ENCODE measurements around the gene NR4A1.

The NR4A1 gene

DNA sequence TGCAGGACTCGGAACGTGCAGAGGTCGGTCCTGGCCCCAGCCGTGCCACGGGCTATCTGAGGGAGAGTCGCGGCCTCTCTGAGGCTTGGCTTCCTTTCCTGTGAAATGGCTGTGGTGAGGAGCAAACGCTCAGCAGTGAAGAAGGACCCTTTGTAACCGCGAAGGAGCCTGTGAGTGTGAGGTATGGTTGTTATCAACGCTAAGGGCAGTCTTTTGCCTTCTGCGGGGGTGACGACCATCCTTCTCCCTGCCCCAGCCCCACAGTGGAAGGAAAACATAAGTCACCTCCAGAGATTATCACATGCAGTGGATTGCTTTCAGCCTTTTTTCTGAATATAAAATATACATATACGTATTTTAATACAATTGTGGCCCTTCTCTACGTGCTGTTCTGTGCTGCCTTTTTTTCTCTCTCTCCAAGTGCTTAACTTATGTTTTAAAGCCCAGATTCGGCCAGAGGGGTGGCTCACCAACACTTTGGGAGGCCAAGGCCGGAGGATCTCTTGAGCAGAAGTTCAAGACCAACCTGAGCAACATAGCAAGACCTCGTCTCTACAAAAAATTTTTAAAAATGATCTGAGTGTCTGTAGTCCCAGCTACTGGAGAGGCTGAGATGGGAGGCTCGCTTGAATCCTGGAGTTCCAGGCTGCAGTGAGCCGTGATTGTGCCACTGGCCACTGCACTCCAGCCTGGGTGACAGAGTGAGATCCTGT is 27.1 kb upstream of the NR4A1 start:
- TF ChIP-seq, protein P1, sequence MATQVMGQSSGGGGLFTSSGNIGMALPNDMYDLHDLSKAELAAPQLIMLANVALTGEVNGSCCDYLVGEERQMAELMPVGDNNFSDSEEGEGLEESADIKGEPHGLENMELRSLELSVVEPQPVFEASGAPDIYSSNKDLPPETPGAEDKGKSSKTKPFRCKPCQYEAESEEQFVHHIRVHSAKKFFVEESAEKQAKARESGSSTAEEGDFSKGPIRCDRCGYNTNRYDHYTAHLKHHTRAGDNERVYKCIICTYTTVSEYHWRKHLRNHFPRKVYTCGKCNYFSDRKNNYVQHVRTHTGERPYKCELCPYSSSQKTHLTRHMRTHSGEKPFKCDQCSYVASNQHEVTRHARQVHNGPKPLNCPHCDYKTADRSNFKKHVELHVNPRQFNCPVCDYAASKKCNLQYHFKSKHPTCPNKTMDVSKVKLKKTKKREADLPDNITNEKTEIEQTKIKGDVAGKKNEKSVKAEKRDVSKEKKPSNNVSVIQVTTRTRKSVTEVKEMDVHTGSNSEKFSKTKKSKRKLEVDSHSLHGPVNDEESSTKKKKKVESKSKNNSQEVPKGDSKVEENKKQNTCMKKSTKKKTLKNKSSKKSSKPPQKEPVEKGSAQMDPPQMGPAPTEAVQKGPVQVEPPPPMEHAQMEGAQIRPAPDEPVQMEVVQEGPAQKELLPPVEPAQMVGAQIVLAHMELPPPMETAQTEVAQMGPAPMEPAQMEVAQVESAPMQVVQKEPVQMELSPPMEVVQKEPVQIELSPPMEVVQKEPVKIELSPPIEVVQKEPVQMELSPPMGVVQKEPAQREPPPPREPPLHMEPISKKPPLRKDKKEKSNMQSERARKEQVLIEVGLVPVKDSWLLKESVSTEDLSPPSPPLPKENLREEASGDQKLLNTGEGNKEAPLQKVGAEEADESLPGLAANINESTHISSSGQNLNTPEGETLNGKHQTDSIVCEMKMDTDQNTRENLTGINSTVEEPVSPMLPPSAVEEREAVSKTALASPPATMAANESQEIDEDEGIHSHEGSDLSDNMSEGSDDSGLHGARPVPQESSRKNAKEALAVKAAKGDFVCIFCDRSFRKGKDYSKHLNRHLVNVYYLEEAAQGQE (IDR thresholded peaks at IDR 0.05; ENCODE audit: low read depth) = no peak
- TF ChIP-seq TAF1 (IDR thresholded peaks at IDR 0.05; ENCODE audit: low read depth) (no peak), TCF12 (IDR thresholded peaks at IDR 0.05; ENCODE audit: low read depth) (no peak), FOXM1 (IDR thresholded peaks at IDR 0.05; ENCODE audit: borderline replicate concordance, low read depth) (no peak), CEBPB (IDR thresholded peaks at IDR 0.05) (no peak), TEAD4 (IDR thresholded peaks at IDR 0.05) (no peak), RAD21 (IDR thresholded peaks at IDR 0.05; ENCODE audit: low read depth) (no peak), EGR1 (IDR thresholded peaks at IDR 0.05) (no peak), CREB1 (IDR thresholded peaks at IDR 0.05; ENCODE audit: low read depth) (no peak), YY1 (IDR thresholded peaks at IDR 0.05; ENCODE audit: low read depth) (no peak), EP300 (IDR thresholded peaks at IDR 0.05; ENCODE audit: borderline replicate concordance) (no peak), ZBTB7A (IDR thresholded peaks at IDR 0.05; ENCODE audit: low read depth) (no peak)
- TF ChIP-seq, protein P2, sequence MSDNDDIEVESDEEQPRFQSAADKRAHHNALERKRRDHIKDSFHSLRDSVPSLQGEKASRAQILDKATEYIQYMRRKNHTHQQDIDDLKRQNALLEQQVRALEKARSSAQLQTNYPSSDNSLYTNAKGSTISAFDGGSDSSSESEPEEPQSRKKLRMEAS (IDR thresholded peaks at IDR 0.05) = no peak
- TF ChIP-seq, protein P3, sequence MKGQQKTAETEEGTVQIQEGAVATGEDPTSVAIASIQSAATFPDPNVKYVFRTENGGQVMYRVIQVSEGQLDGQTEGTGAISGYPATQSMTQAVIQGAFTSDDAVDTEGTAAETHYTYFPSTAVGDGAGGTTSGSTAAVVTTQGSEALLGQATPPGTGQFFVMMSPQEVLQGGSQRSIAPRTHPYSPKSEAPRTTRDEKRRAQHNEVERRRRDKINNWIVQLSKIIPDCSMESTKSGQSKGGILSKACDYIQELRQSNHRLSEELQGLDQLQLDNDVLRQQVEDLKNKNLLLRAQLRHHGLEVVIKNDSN (IDR thresholded peaks at IDR 0.05) = no peak

DNA sequence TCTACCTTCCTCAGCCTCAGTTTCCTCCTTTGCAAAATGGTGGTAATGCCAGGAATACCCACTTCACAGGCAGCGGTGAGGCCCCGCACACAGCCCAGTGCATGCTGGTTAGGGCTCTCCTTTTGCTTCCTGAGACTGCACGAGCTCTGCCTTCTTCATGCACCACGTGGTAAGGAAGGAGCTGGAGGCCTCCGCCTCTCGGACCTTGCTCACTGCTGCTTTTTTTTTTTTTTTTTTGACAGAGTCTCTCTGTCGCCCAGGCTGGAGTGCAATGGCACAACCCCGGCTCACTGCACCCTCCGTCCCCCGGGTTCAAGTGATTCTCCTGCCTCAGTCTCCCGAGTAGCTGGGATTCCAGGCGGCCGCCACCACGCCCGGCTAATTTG is 26.4 kb upstream of the NR4A1 start:
- TF ChIP-seq TCF12 (IDR thresholded peaks at IDR 0.05; ENCODE audit: low read depth) (no peak), TEAD4 (IDR thresholded peaks at IDR 0.05) (no peak), CREB1 (IDR thresholded peaks at IDR 0.05; ENCODE audit: low read depth) (no peak), RAD21 (IDR thresholded peaks at IDR 0.05; ENCODE audit: low read depth) (no peak), EP300 (IDR thresholded peaks at IDR 0.05; ENCODE audit: borderline replicate concordance) (no peak), CEBPB (IDR thresholded peaks at IDR 0.05) (no peak)
- TF ChIP-seq, protein P2 (IDR thresholded peaks at IDR 0.05) = no peak
- TF ChIP-seq, protein P3 (IDR thresholded peaks at IDR 0.05) = no peak
- TF ChIP-seq, protein P1 (IDR thresholded peaks at IDR 0.05; ENCODE audit: low read depth) = no peak

DNA sequence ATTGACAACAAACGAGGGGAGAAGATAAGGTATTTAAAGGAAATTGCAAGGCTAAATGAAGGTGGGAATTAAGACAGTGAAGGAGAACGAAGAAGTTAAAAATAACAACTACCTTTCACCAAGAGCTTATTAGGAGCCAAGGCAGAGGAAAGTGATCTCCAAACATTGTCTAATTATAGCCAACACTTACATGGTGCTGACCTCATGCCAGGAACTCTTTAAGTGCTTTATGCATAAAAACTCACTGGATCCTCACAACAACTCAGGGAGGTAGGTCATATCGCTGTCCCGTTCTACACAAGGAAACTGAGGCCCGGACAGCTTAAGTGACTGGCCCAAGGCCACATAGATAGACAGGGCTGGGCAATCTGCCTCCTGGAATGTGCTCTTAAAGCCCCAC is 25.0 kb upstream of the NR4A1 start:
- no peak for TF ChIP-seq ZBTB7A (IDR thresholded peaks at IDR 0.05; ENCODE audit: low read depth)
- TF ChIP-seq TEAD4 (IDR thresholded peaks at IDR 0.05) = no peak
- no peak for TF ChIP-seq RAD21 (IDR thresholded peaks at IDR 0.05; ENCODE audit: low read depth)
- TF ChIP-seq EP300 (IDR thresholded peaks at IDR 0.05; ENCODE audit: borderline replicate concordance) = no peak
- TF ChIP-seq, protein P1 (IDR thresholded peaks at IDR 0.05; ENCODE audit: low read depth) = no peak
- TF ChIP-seq, protein P2 (IDR thresholded peaks at IDR 0.05) = no peak
- TF ChIP-seq, protein P3 (IDR thresholded peaks at IDR 0.05) = no peak
- no peak for TF ChIP-seq NFIC (IDR thresholded peaks at IDR 0.05)
- no peak for TF ChIP-seq CREB1 (IDR thresholded peaks at IDR 0.05; ENCODE audit: low read depth)
- TF ChIP-seq TAF1 (IDR thresholded peaks at IDR 0.05; ENCODE audit: low read depth) = no peak
- no peak for TF ChIP-seq TCF12 (IDR thresholded peaks at IDR 0.05; ENCODE audit: low read depth)
- no peak for TF ChIP-seq CEBPB (IDR thresholded peaks at IDR 0.05)
- no peak for TF ChIP-seq YY1 (IDR thresholded peaks at IDR 0.05; ENCODE audit: low read depth)
